Midbrain (tissue), 1 donor: ENCODE data around the gene NRIP3.
"Not testable (repeated sequence)": the region's sequence is repeated elsewhere in the genome, so short reads cannot be mapped to it uniquely, and the experiment has no call there.

Experiments used
- DNase-seq: peaks from one replicate; lab custom pipeline; 2025; lab: John Stamatoyannopoulos, UW

Gene NRIP3

DNA sequence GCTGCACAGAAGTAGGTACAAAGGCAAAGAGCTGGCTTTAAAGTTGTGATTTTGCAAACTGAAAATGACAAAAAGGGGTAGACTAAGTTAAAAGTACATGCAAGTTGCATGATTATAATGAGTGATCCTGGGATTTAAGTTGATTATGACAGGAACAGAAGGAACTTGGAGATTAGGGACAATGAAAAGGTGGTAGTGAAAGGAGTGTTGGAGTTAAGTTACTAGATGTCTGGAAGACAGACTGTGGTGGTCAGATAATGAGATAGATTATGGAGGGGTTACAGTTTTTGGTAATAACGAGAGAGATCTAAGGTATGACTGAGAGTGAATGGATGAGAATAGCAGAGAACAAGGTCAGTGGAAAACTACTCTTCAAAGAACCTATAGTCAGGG is 31.9 kb downstream of the NRIP3 start:
- DNase-seq, result no peak

- DNase-seq, result no peak
Observed at GRCh38 chr11:8971196-8971923, 32.4 kb downstream of the NRIP3 start.

GRCh38 chr11:8967184-8967583 is 36.6 kb downstream of the NRIP3 start:
- DNase-seq, result no peak

DNA sequence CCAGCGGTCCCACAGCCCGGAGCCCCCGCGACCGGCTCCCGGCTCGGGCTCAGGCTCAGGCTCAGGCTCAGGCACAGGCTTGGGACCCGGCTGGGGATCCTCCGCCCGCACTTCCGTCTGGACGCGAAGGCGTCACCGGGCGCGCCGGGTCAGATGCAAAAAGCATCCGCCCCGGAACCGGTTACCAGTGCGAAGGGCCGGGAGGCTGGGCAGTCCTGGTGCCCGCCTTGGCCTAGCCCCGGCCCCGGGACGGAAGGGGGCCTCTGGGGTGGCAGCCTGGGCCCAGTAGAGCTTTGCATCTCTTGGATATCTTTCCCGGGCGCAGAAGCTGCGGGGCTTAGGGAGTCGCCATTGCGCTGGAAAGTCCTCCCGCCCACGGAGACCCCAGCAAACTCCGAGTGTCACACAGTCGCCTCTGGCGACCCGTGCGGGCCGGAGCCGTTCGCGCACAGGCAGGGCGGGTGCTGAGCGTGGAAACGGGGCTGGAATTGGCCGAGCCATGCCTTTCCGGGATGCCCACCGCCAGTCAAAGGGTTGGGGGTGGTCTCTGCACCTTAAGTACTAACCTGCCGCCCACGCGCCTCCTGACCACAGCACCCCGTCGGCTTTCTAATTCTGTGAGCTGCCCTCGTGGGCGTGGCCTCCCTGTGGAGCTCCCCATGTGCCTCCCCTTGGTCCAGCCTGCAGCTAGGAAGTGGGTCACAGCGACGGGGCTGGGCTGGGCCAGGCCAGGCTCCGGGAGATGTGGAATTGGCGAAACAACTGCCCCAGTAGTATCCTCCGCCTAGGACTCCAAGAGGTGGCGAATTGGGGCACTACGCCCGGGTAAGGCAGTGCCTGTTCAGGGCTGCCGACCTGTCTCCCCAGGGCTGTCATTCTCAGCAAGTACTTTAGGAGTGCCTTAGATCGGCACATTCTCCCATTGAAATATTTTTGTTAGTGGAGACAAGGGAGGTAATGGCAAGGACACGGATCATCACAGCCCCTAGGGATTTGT is 39.2 kb downstream of the NRIP3 start, which contains the start of gene TMEM9B:
TMEM9B (minus strand) TSS at position 119 of the 997 bp plus-strand sequence. CDS start 129 bp downstream, outside the sequence.
- DNase-seq, result peak; percentile 88

DNA sequence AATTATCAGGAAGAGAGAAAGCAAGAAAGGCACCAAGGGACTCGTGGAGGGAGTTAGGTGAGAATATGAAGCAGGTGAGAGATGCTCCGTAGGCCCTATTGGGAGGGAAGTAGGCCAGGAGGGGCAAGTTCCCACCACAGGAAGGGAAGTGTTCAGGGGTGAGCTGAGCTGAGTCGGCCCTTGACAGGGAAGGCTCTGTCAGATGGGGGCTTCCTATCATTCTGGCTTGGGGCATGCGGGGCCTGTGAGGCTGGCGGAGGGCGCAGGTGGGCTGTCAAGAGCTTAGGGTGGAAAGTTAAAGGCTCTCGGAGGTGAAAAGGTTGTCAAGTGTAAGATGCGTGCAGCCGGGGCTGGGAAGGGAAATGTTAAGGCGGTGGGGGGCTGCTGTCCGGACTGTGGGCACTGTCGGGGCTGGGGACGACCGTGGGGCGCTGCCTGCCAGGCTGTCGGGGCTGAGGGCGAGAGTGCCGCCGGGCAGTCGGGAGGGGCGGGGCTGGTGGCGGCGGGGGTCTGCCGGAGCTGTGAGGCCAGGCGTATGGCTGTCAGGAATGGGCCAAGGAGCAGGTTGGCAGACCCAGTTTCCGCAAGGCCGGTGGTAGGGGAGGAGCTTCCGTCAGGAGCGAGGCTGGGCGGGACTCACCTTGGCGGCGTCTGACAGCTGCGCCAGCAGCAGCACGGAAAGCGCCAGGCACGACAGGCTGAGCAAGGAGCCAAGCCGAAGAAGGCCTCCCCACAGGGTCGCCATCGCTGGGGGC is 40.1 kb downstream of the NRIP3 start:
- no peak for DNase-seq

- DNase-seq, result no peak
Observed at GRCh38 chr11:8962841-8963240, 41.0 kb downstream of the NRIP3 start.

- DNase-seq, result no peak
Observed at GRCh38 chr11:8961401-8961800, 42.4 kb downstream of the NRIP3 start.

GRCh38 chr11:8959546-8960166 is 44.1 kb downstream of the NRIP3 start:
- DNase-seq, result peak; percentile 29

DNA sequence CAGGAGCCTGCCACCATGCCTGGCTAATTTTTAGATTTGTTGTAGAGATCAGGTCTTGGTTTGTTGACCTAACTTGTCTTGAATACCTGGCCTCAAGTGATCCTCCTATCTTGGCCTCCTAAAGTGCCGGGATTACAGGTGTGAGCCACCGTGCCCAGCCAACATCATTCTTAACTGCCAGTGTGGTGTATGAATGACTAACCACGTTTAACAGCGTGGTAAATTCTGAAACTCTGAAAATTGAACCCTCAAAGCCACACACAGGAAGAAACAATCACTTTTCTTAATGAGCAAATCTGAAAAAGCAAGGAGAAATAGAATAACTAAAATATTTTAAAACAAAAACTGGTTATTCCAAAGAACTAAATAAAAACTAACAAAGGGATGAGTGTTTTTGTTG is 46.9 kb downstream of the NRIP3 start:
- DNase-seq, result no peak

DNA sequence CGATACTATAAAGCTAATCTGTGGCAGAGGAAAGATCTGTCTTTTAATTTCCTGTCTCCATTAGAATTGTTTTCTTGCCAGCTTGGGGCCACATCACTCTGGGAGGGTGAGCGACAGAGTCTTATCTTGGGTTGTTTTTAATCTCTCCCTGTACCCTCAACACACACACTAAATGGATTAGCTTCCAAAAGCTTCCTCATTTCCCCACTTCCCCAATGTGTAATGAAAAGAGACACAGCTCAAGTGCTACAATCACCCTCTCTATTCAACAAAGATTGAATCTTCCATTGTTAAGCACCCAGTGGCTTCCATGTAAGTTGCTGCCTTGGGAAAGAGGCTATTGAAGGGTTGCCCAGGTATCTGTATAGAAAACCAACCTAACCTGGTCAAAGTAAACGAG is 54.9 kb downstream of the NRIP3 start:
- DNase-seq, result no peak

DNA sequence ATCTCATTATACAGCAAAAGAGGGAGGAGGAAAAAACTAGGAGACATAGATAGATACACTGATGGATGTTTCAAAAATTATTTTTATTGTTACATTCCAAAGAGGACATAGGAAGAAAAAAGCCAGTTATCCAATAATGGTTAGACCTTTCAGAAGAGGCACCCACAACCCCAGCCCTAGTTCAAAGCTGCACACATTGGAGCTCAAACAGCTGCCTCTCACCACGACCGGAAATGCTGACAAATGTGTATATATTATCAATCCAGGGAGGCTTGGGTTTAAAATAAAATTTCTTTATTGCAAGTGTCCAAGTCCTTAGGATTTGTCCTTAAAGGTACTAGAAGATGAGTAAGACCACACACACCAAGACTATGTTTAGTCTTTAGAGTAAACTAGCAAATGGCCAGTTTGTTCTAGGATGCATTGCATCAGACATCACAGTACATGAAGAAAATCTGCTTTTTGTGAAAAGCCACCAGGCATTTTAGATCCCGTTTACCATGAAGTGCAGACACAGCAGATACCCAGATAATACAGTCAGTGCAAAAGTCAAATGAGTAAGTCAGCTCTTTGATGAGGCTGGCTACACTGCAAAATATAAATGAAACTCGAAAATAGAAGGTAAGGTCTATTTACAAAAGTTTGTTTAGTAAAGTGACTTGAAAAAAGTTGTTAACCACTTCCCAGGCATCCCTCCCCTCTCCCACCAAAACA is 56.4 kb downstream of the NRIP3 start:
- no peak for DNase-seq

DNA sequence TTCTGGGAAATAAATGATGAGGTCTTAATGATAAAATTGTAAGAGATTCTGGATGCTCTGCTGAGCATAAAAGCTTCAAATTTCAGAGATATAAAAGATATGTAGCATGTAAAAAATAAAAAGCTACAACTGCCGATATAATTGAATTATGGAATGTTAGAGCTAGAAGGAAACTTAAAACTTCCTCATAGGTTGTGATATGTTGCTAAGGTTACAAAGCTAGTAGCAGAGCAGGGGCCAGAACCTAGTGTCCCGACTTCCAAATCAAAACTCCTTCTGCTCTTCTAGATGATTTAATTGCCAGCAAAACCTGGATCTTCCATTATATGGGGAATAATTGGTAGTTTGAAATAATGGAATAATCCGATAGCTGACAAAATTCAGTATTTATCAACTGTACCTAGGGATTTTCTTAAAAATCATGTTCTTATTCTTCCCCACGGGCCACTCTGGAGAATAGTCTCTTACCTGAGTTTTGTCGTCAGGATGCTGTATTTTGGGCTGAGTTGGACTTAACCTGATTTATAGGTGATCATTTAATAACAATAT is 61.2 kb downstream of the NRIP3 start, which contains the start of gene ASCL3:
ASCL3 (minus strand) TSS at position 499 of the 549 bp plus-strand sequence. CDS start 4,855 bp downstream, outside the sequence.
- DNase-seq, result no peak

DNA sequence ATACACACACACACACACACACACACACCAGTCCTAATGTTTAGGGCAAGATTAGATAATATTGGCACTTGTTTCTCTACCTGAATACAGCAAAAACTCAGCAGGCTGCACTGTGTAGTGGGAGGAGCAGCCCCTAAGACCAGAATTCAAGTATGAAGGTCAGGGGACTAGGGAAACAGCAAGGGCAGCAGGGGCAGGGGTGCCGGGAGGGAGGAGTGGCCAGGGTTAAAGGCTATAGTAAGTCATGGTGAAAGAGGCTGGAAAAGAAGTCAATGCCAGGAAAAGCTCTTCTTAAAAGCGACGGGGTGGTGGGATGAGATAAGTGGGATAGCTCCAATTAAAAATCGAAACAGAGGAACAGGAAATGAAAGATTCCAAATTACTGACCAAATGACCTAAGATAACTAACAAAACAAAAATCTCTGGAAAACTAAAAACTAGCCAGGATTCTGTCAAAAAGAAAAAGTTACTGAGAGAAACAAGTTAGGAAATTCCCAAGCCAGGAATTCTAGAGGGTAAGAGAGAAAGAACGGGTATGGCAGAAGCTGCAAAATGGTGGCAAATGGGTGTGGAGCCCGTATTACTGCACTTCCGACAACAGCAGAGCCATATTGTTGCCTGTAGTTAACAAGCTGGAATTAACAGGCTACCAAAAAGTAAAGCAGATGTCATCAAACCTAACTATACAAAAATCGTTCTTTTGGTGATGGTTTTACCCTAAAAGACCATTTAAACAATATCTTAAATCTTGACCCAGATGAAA is 62.3 kb downstream of the NRIP3 start:
- no peak for DNase-seq

DNA sequence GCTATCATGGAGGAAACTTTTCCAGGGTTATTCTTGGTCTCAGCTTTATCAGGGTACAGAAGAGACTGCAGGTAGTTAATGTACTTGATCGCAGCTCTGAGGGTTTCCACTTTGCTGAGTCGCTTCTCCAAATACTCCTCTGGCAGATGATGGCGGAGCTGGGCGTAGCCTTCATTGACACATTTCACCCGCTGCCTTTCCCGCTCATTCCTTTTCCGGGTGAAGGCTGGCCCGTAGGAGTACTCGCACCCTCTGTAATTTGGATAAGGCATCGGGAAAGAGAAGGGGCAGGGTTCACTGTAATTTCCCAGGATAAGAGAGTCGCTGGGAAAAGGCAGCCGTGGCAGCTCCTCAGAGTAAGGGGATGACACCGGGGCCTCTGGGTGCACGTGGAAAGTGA is 66.1 kb downstream of the NRIP3 start:
- DNase-seq, result no peak

GRCh38 chr11:8937159-8937558 is 66.6 kb downstream of the NRIP3 start:
- no peak for DNase-seq

DNA sequence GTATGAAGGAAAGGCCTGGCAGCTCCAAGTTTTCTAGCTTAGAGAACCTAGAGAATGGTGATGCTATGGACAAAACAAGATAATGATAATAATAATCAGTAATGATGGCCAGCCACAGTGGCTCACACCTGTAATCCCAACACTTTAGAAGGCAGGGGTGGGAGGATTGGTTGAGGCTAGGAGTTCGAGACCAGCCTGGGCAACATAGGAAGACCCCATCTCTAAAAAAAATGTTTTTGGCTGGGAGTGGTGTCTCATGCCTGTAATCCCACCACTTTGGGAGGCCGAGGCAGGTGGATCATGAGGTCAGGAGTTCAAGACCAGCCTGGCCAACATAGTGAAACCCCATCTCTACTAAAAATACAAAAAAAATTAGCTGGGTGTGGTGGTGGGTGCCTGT is 68.0 kb downstream of the NRIP3 start:
- DNase-seq, result not testable (repeated sequence)

- no peak for DNase-seq
Observed at GRCh38 chr11:8934742-8935488, 68.9 kb downstream of the NRIP3 start.

DNA sequence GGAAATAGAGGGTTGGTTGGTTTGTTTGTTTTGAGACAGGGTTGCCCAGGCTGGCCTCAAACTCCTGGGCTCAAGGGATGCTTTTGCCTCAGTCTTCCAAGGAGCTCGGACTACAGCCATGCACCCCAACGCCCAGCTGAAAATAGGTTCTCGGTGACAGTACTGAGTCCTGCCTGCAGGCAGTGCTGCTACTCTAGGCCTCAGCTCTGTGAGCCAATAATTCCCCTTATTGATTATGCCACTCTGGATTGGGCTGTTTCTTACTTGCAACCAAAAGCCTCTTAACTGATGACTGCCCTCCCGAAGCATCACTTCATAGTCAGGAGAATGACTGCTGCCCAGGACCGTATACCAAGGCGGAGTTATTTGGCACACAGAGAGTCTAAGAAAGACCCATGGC is 69.9 kb downstream of the NRIP3 start:
- DNase-seq, result no peak

GRCh38 chr11:8932564-8933180 is 71.1 kb downstream of the NRIP3 start, which contains the start of gene C11orf16:
C11orf16 (minus strand) TSS chr11:8932947; CDS start chr11:8932308, 639 bp downstream.
- no peak for DNase-seq
